Measurements from ENCODE around the gene HMGA1. TPM values are rescaled to one million over a fixed set of nuclear protein-coding genes. Genes with fewer than 3 reads are reported as not detected.

HMGA1 gene
- total and polyA plus RNA-seq, 2 experiments from 2014 or later: 1,411 to 2,052 TPM

- DNase-seq (ENCODE audit: low spot score) (peak; percentile 35), ATAC-seq (peak; percentile 66)
- H3K79me2 ChIP-seq (replicated peaks; ENCODE audit: insufficient read depth): no peaks in the 10 kb centered on the region
- H3K4me3 Mint-ChIP-seq: no peak overlapping the region
- H4K20me1 ChIP-seq (replicated peaks; ENCODE audit: insufficient read depth): no peaks in the 10 kb centered on the region
- peaks cover 9% of the 10 kb centered on the region for H3K36me3 Mint-ChIP-seq (ENCODE audit: low read depth)
- peaks cover 4% of the 10 kb centered on the region for H3F3A ChIP-seq (replicated peaks; ENCODE audit: low read depth)
- no peaks in the 10 kb centered on the region for H3K9me2 ChIP-seq (ENCODE audit: insufficient read depth)
- no peak overlapping the region for H3K4me3 ChIP-seq
- H3K9me3 Mint-ChIP-seq: peaks cover 13% of the 10 kb centered on the region
- peaks cover 3% of the 10 kb centered on the region; the same call in 1 of the 2 replicates for H3K4me1 ChIP-seq (ENCODE audit: insufficient read depth)
- H3K4me1 Mint-ChIP-seq: peaks cover 19% of the 10 kb centered on the region
- H3K36me3 ChIP-seq (ENCODE audit: insufficient read depth): no peaks in the 10 kb centered on the region
- peak overlapping the region; percentile 43 for H2AFZ ChIP-seq
- H3K27me3 ChIP-seq (ENCODE audit: insufficient read depth): no peaks in the 10 kb centered on the region
- no peak overlapping the region for H3K27ac ChIP-seq (ENCODE audit: low read depth)
- H3K27me3 Mint-ChIP-seq (ENCODE audit: insufficient read depth, low read depth, poor library complexity): peaks cover 8% of the 10 kb centered on the region
- no peak for TF ChIP-seq ZNF331 (CRISPR knock-in tag; IDR thresholded peaks at IDR 0.05; ENCODE audit: low read depth)
- TF ChIP-seq JUNB (IDR thresholded peaks at IDR 0.05; ENCODE audit: unreplicated experiment): no peak
- no peak for TF ChIP-seq CREB1 (CRISPR knock-in tag; IDR thresholded peaks at IDR 0.05; ENCODE audit: low read depth)
- TF ChIP-seq ZNF114 (CRISPR knock-in tag; IDR thresholded peaks at IDR 0.05): no peak
- no peak for TF ChIP-seq POLR2AphosphoS5 (IDR thresholded peaks at IDR 0.05; ENCODE audit: low read depth)
- no peak for TF ChIP-seq NANOG (IDR thresholded peaks at IDR 0.05; ENCODE audit: borderline replicate concordance)
- TF ChIP-seq ZNF462 (CRISPR knock-in tag; IDR thresholded peaks at IDR 0.05): no peak
- TF ChIP-seq REST (IDR thresholded peaks at IDR 0.05; ENCODE audit: unreplicated experiment): no peak
- no peak for TF ChIP-seq ETS1 (IDR thresholded peaks at IDR 0.05)
- TF ChIP-seq STAT1 (IDR thresholded peaks at IDR 0.05; ENCODE audit: unreplicated experiment): no peak
- no peak for TF ChIP-seq EZH2phosphoT487 (IDR thresholded peaks at IDR 0.05; ENCODE audit: unreplicated experiment)
- TF ChIP-seq CTCF (conservative IDR thresholded peaks at IDR 0.05; ENCODE audit: low read depth in 2 of 2): no peak
- TF ChIP-seq EZH2 (IDR thresholded peaks at IDR 0.05; ENCODE audit: low read depth, unreplicated experiment): no peak
- H3K27ac Mint-ChIP-seq: 0 out of 2 replicates have a peak overlapping the region, but pooled peaks have one; percentile 65
- 0 out of 2 replicates have a peak overlapping the region, but pooled peaks have one; percentile 38 for H3K4me2 ChIP-seq
These were observed 30.8 kb upstream of the HMGA1 start for GRCh38 chr6:34205916-34206315.
